SK-N-MC (cell line): ENCODE data around the gene GPR17.

Experiments
- EZH2 ChIP-seq: fragments of 200-600 bp; sonication (generic); IDR thresholded peaks from one replicate; pipeline ENCODE4 v1.6.1; 2017; ENCODE audit warnings: antibody characterized with exemption
- FOXP2 ChIP-seq: optimal IDR thresholded peaks from 2 replicates; pipeline ENCODE3; 2011; ENCODE audit warnings: mild to moderate bottlenecking, moderate library complexity; ENCODE audit not compliant: insufficient read depth; ENCODE audit errors: extremely low read length, control extremely low read depth
- POLR2AphosphoS5 ChIP-seq: IDR thresholded peaks from 2 replicates; pipeline ENCODE4 v1.6.1; 2012; ENCODE audit warnings: mild to moderate bottlenecking, low read depth, low read length, borderline replicate concordance

- no peak for TF ChIP-seq POLR2AphosphoS5
- no peak for TF ChIP-seq EZH2
- TF ChIP-seq FOXP2 = no peak
Measured at GRCh38 chr2:127618551-127619202, 27.3 kb upstream of the GPR17 start.
